RWPE2 (cell line): ENCODE measurements around the gene B3GAT1.

Source experiments
- ATAC-seq: fragments of 200-7000 bp; cut with Tn5 transposase; 3 replicates; pipeline ENCODE4 v1.9.1; 2021; ENCODE audit warnings: low read depth
- DNase-seq: peaks from one replicate; pipeline ENCODE4 v3.0.0-alpha.2; 2020; ENCODE audit warnings: low spot score
- H3K27ac ChIP-seq: fragments of 450-650 bp; 2 replicates; pipeline ENCODE4 v1.5.1; 2017; ENCODE audit warnings: mild to moderate bottlenecking; ENCODE audit not compliant: poor library complexity, severe bottlenecking
- H3K27me3 ChIP-seq: fragments of 250-450 bp; sonication (Bioruptor Pico); 2 replicates; pipeline ENCODE4 v1.5.1; 2021; ENCODE audit warnings: mild to moderate bottlenecking, moderate library complexity; ENCODE audit not compliant: insufficient read depth, poor library complexity, severe bottlenecking
- H3K36me3 ChIP-seq: fragments of 250-450 bp; sonication (Bioruptor Pico); 2 replicates; pipeline ENCODE4 v1.5.1; 2020; ENCODE audit warnings: low read depth, mild to moderate bottlenecking, moderate library complexity
- H3K4me1 ChIP-seq: fragments of 250-450 bp; sonication (Bioruptor Pico); 2 replicates; pipeline ENCODE4 v1.5.1; 2021; ENCODE audit warnings: mild to moderate bottlenecking, moderate library complexity; ENCODE audit not compliant: insufficient read depth, poor library complexity, severe bottlenecking
- H3K4me3 ChIP-seq: fragments of 250-450 bp; sonication (Bioruptor Pico); 2 replicates; pipeline ENCODE4 v1.5.1; 2021; ENCODE audit warnings: mild to moderate bottlenecking, moderate library complexity; ENCODE audit not compliant: severe bottlenecking
- H3K9me3 ChIP-seq: fragments of 250-450 bp; sonication (Bioruptor Pico); 2 replicates; pipeline ENCODE4 v1.5.1; 2021; ENCODE audit warnings: mild to moderate bottlenecking, moderate library complexity; ENCODE audit not compliant: severe bottlenecking
- TF ChIP-seq, protein P1 (sequence below): fragments of 450-650 bp; IDR thresholded peaks from one replicate; pipeline ENCODE4 v1.5.1; 2017; ENCODE audit warnings: mild to moderate bottlenecking, moderate library complexity; ENCODE audit not compliant: poor library complexity, severe bottlenecking

B3GAT1 gene, protein sequence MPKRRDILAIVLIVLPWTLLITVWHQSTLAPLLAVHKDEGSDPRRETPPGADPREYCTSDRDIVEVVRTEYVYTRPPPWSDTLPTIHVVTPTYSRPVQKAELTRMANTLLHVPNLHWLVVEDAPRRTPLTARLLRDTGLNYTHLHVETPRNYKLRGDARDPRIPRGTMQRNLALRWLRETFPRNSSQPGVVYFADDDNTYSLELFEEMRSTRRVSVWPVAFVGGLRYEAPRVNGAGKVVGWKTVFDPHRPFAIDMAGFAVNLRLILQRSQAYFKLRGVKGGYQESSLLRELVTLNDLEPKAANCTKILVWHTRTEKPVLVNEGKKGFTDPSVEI

DNA sequence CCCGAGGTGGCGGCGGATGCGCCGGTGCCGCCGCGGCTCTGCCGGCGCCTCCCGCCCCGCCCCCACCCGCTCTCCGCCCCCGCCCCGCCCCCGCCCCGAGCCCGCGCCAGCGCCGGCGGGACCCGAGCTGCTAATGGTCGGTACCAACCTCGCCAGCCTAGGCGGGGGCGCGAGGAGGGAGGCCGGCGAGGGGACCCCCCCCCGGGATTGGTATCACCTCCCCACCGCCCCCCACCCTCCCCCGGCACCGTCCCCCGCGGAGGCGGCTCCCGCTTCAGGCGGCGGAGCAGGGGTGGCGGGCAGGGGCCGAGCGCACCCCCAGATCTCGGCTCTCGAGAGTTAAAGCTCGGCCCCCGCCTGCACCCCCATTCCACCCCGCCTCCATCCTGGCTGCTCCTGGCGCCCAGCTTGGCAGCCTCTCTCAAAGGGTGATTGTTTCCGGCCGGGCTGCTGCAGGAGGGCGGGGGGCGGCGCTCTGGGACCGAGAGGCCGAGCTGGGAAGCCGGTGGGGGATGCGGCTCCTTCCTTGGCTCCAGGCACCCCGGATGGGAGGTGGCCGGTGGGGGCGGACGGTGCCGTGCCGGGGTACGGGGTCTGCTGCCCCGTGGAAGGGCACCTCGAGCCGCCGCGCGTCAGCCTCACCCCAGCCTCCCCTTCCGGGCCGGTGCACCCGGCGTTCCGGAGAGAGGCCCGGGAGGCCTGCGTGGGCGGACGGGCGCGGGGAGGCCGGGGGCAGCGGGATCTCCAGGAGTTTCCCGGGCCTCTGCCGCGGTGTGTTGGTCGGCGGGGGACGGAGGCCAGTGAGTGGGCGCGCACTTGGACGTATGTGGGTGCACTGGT, at the start of gene B3GAT1:
B3GAT1 (minus strand) TSS at position 40 of the 840 bp plus-strand sequence. CDS start 24,583 bp downstream, outside the sequence.
- Histone ChIP-seq H3K27me3 (peaks cover 61% of the 10 kb centered on the region), H3K4me3 (no peak within 1 kb of the TSS), H3K27ac (no peak within 1 kb of the TSS), H3K36me3 (no peaks in the 10 kb centered on the region), H3K4me1 (no peaks in the 10 kb centered on the region), H3K9me3 (no peaks in the 10 kb centered on the region)
- DNase-seq (no peak), ATAC-seq (0 out of 3 replicates have a peak, but pooled peaks have one; percentile 17)
- TF ChIP-seq, protein P1, sequence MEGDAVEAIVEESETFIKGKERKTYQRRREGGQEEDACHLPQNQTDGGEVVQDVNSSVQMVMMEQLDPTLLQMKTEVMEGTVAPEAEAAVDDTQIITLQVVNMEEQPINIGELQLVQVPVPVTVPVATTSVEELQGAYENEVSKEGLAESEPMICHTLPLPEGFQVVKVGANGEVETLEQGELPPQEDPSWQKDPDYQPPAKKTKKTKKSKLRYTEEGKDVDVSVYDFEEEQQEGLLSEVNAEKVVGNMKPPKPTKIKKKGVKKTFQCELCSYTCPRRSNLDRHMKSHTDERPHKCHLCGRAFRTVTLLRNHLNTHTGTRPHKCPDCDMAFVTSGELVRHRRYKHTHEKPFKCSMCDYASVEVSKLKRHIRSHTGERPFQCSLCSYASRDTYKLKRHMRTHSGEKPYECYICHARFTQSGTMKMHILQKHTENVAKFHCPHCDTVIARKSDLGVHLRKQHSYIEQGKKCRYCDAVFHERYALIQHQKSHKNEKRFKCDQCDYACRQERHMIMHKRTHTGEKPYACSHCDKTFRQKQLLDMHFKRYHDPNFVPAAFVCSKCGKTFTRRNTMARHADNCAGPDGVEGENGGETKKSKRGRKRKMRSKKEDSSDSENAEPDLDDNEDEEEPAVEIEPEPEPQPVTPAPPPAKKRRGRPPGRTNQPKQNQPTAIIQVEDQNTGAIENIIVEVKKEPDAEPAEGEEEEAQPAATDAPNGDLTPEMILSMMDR, result no peak

DNA sequence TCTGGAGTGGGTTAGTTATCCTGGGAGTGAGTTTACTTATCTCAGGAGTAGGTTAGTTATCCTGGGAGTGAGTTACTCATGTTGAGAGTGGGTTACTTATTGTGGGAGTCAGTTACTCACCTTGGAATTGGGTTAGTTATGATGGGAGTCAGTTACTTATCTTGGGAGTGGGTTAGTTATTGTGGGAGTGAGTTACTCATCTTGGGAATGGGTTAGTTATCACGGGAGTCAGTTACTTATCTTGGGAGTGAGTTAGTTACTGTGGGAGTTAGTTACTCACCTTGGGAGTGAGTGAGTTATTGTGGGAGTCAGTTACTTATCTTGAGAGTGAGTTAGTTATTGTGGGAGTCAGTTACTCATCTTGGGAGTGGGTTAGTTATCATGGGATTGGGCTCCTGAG, 49.6 kb upstream of the B3GAT1 start:
- TF ChIP-seq, protein P1, result no peak
- H3K4me1 ChIP-seq, result no peaks in the 10 kb centered on the region
- DNase-seq (no peak), ATAC-seq (no peak)
- no peak overlapping the region for H3K4me3 ChIP-seq
- no peak overlapping the region for H3K27ac ChIP-seq
- H3K36me3 ChIP-seq, result no peaks in the 10 kb centered on the region
- peaks cover 24% of the 10 kb centered on the region for H3K27me3 ChIP-seq
- peaks cover 2% of the 10 kb centered on the region for H3K9me3 ChIP-seq

DNA sequence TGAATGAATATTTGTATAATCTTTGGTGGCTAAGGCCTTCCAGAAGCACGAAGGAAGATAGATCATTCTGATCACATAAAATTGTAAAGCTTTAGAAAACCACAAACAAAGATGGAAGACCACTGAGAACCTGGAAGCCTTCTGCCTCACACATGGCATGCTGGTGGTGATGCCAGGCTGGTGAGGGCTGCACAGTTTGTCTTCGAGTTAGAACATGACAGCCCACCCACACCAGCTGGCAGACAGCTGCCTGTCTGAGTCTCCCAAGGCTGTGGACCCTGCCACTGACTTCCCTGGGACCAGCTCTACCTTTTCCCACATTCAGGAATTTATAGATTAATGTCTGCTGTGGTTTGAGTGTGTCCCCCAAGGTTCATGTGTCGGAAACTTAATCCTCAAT, 48.8 kb upstream of the B3GAT1 start:
- DNase-seq (no peak), ATAC-seq (no peak)
- no peak overlapping the region for H3K4me3 ChIP-seq
- H3K36me3 ChIP-seq, result no peaks in the 10 kb centered on the region
- TF ChIP-seq, protein P1, result no peak
- H3K4me1 ChIP-seq, result no peaks in the 10 kb centered on the region
- no peak overlapping the region for H3K27ac ChIP-seq
- peaks cover 16% of the 10 kb centered on the region for H3K27me3 ChIP-seq
- peaks cover 2% of the 10 kb centered on the region for H3K9me3 ChIP-seq

DNA sequence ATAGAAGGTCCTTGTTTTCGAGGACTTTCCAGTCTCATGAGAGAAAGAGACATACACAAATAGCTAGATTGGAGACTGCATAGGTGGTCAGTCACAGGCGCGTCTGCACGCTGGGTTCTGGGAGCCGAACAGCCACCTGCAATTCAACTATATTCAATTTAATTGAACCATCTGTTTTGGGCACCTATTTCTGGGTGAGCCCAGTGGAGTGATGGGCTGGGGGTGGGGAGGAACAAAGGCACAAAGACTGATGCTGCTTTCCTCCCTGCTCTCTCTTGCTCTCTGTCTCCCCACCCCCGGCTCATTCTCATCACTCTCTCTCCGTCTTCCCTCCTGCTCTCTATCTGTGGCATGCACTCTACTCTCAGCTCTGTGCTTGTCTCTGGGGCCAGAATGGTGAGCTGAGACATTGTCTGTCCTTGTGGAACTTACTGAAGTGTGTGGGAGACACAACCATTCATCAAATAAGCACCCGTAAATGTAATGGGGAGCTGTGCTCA, 48.1 kb upstream of the B3GAT1 start:
- Histone ChIP-seq H3K4me3 (no peak overlapping the region), H3K9me3 (peaks cover 2% of the 10 kb centered on the region), H3K36me3 (no peaks in the 10 kb centered on the region), H3K27ac (no peak overlapping the region), H3K27me3 (peaks cover 10% of the 10 kb centered on the region), H3K4me1 (no peaks in the 10 kb centered on the region)
- DNase-seq (no peak), ATAC-seq (no peak)
- TF ChIP-seq, protein P1, result no peak
